Type B pancreatic cell (in vitro differentiated cells): ENCODE results near the gene CCDC85A. TPM values are rescaled to one million over a fixed set of nuclear protein-coding genes. Genes with fewer than 3 reads are reported as not detected.
"Not testable (repeated sequence)": the region's sequence is repeated elsewhere in the genome, so short reads cannot be mapped to it uniquely, and the experiment has no call there.

Source experiments
- DNase-seq: peaks from one replicate; pipeline ENCODE4 v3.0.0; 2021; ENCODE audit warnings: mixed read lengths; ENCODE audit not compliant: unreplicated experiment; ENCODE audit errors: extremely low spot score
- H3K27ac Mint-ChIP-seq: 2 replicates; pipeline ENCODE4 v1.8.0; 2021; ENCODE audit warnings: mild to moderate bottlenecking, mixed read lengths
- H3K27me3 Mint-ChIP-seq: 2 replicates; pipeline ENCODE4 v1.8.0; 2021; ENCODE audit warnings: mixed read lengths
- H3K36me3 Mint-ChIP-seq: 2 replicates; pipeline ENCODE4 v1.8.0; 2021; ENCODE audit warnings: mixed read lengths
- H3K4me1 Mint-ChIP-seq: one replicate; pipeline ENCODE4 v1.8.0; 2021; ENCODE audit warnings: mixed read lengths; ENCODE audit not compliant: unreplicated experiment
- H3K4me3 Mint-ChIP-seq: 2 replicates; pipeline ENCODE4 v1.8.0; 2021; ENCODE audit warnings: mild to moderate bottlenecking, mixed read lengths
- H3K9me3 Mint-ChIP-seq: 2 replicates; pipeline ENCODE4 v1.8.0; 2021; ENCODE audit warnings: mixed read lengths
- CTCF ChIP-seq: fragments of 200-600 bp; sonication (generic); conservative IDR thresholded peaks from 2 replicates; pipeline ENCODE4 v1.5.0; 2021; ENCODE audit warnings: antibody characterized with exemption, mild to moderate bottlenecking
- total RNA-seq: library from RNA; stranded (reverse); gene quantifications from 2 replicates; pipeline ENCODE4 v1.2.1, GENCODE V29; 2021; ENCODE audit warnings: low replicate concordance

CCDC85A gene
- total RNA-seq, 1 donor from 2014 or later = 2.1 TPM

DNA sequence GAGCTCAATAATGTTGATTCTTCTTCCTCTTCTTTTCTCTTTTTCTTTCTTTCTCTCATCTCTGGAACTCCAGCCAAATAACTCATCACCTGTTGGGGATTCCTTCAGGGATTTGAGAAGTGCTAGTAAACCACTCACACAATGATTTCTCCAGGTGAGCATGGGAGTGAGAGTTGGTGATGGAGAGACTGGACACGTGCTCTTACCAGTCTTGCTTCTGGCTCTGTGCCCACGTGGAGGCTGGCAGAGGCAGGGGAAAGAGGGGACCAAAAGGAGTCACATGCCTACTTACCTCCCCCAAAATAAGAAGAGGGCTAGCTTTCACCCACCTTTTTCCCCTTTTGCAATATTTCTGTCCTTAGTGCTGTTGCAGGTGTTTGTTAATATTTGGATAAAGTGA, 28.6 kb upstream of the CCDC85A start:
- H3K27ac Mint-ChIP-seq = no peak overlapping the region
- no peaks in the 10 kb centered on the region for H3K36me3 Mint-ChIP-seq
- no peak overlapping the region for H3K4me3 Mint-ChIP-seq
- no peak for TF ChIP-seq CTCF
- H3K4me1 Mint-ChIP-seq = no peaks in the 10 kb centered on the region
- H3K9me3 Mint-ChIP-seq = no peaks in the 10 kb centered on the region
- H3K27me3 Mint-ChIP-seq = peaks cover 19% of the 10 kb centered on the region
- DNase-seq = no peak

- H3K36me3 Mint-ChIP-seq, H3K4me1 Mint-ChIP-seq, DNase-seq, H3K27ac Mint-ChIP-seq, H3K4me3 Mint-ChIP-seq, H3K27me3 Mint-ChIP-seq, H3K9me3 Mint-ChIP-seq: not testable (repeated sequence)
Measured at GRCh38 chr2:56159875-56160274, 23.9 kb upstream of the CCDC85A start.

DNA sequence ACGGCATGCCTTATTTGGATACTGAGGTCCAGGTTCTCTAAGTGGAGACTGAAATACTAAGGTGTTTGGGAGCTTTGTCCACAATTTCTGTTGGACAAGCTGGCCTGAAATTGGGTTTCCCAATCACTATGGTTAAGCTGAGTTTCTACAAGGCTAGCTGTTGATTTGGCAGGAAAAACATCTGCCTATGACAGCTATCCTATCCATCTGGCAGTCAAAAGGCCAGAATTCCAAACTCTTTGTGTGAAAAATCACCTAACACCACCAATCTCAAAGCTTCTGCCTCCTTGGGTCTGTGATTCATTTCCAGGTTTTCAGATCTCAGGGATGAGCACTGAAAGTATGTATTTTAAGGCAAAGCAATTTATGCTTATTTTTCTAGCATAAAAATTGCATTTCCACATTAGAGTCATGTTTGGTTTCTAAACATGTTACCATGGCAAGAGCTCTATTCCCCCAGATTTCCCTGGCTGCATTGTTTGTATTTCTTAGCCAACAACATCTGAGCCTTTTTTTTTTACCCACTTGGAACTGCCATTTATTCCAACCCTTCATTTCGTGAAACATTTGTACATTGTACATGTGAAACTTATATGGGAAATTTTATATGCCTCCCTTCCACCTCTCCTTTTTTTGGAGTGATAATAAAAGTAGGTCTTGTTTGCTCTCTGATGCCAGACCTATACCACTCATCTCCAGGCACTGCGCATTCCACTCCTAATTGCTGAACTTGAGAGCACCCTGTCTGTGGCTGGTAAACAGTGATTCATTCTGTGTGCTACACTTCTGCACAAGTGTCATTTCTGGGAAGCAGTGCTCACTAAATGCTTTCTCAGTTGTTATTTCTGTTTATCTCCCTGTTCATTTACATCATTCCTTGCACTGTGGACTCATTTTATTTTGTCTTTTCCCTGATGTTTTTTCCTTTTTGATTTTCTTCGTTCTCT, 15.9 kb upstream of the CCDC85A start:
- no peaks in the 10 kb centered on the region for H3K4me1 Mint-ChIP-seq
- H3K27me3 Mint-ChIP-seq = peaks cover 28% of the 10 kb centered on the region

GRCh38 chr2:56169521-56169920, 14.3 kb upstream of the CCDC85A start:
- no peak overlapping the region for H3K4me3 Mint-ChIP-seq
- TF ChIP-seq CTCF = no peak
- H3K27me3 Mint-ChIP-seq = peaks cover 25% of the 10 kb centered on the region
- H3K27ac Mint-ChIP-seq = no peak overlapping the region
- H3K36me3 Mint-ChIP-seq = no peaks in the 10 kb centered on the region
- H3K9me3 Mint-ChIP-seq = no peaks in the 10 kb centered on the region
- DNase-seq = no peak
- no peaks in the 10 kb centered on the region for H3K4me1 Mint-ChIP-seq

More for the DNA sequence above, 15.9 kb upstream of the CCDC85A start:
- TF ChIP-seq CTCF = no peak
- no peaks in the 10 kb centered on the region for H3K9me3 Mint-ChIP-seq
- no peak for DNase-seq
- no peaks in the 10 kb centered on the region for H3K36me3 Mint-ChIP-seq
- no peak overlapping the region for H3K4me3 Mint-ChIP-seq
- H3K27ac Mint-ChIP-seq = no peak overlapping the region

DNA sequence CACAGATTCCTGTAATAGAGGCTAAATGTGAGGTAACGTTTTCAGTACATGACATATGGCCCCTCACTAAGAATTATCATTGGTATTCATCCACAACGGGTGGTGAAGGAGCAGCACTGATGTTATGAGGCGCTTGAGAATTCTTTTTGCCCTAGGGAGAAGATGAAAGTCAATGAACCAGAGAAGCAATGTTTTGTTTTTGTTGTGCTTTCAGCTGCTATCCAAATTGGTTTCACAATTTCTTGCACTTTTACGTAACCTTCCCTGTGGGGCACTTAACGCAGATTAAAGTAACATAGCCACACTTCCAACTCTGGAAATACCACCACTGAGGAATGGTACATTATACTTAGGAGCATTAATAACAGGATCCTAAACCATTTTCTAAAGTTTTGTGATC, 13.3 kb upstream of the CCDC85A start:
- Mint-ChIP-seq H3K27me3 (peaks cover 25% of the 10 kb centered on the region), H3K9me3 (no peaks in the 10 kb centered on the region), H3K4me3 (no peak overlapping the region), H3K27ac (no peak overlapping the region), H3K4me1 (no peaks in the 10 kb centered on the region), H3K36me3 (no peaks in the 10 kb centered on the region)
- TF ChIP-seq CTCF = no peak
- no peak for DNase-seq

GRCh38 chr2:56170988-56171387, 12.8 kb upstream of the CCDC85A start:
- Mint-ChIP-seq H3K27me3 (peaks cover 27% of the 10 kb centered on the region), H3K4me3 (no peak overlapping the region), H3K36me3 (no peaks in the 10 kb centered on the region), H3K27ac (no peak overlapping the region), H3K4me1 (no peaks in the 10 kb centered on the region), H3K9me3 (no peaks in the 10 kb centered on the region)
- TF ChIP-seq CTCF = no peak
- no peak for DNase-seq
